GM23338 (cell line): ENCODE data around the gene RAB22A.

ENCODE experiments used
- CREB1 ChIP-seq: fragments of 250-450 bp; sonication (Bioruptor Pico); IDR thresholded peaks from 2 replicates; pipeline ENCODE4 v1.5.0; 2020; ENCODE audit warnings: low read depth, mild to moderate bottlenecking, moderate library complexity
- ETS1 ChIP-seq: IDR thresholded peaks from 2 replicates; pipeline ENCODE4 v1.6.1; 2016; ENCODE audit warnings: antibody characterized with exemption
- EZH2 ChIP-seq: fragments of 200-600 bp; sonication (generic); IDR thresholded peaks from one replicate; pipeline ENCODE4 v1.8.0; 2017; ENCODE audit warnings: antibody characterized with exemption, mild to moderate bottlenecking, low read depth; ENCODE audit not compliant: unreplicated experiment
- EZH2phosphoT487 ChIP-seq: fragments of 200-600 bp; sonication (generic); IDR thresholded peaks from one replicate; pipeline ENCODE4 v1.8.1; 2018; ENCODE audit warnings: antibody characterized with exemption; ENCODE audit not compliant: unreplicated experiment
- JUNB ChIP-seq: IDR thresholded peaks from one replicate; pipeline ENCODE4 v1.6.1; 2016; ENCODE audit warnings: antibody characterized with exemption; ENCODE audit not compliant: unreplicated experiment
- NANOG ChIP-seq: IDR thresholded peaks from 2 replicates; pipeline ENCODE4 v1.6.1; 2016; ENCODE audit warnings: antibody characterized with exemption, borderline replicate concordance
- POLR2AphosphoS5 ChIP-seq: IDR thresholded peaks from 2 replicates; pipeline ENCODE4 v1.6.1; 2016; ENCODE audit warnings: antibody characterized with exemption, low read depth
- REST ChIP-seq: IDR thresholded peaks from one replicate; pipeline ENCODE4 v1.6.1; 2018; ENCODE audit warnings: antibody characterized with exemption; ENCODE audit not compliant: unreplicated experiment
- STAT1 ChIP-seq: IDR thresholded peaks from one replicate; pipeline ENCODE4 v1.6.1; 2016; ENCODE audit warnings: antibody characterized with exemption; ENCODE audit not compliant: unreplicated experiment
- ZNF331 ChIP-seq: fragments of 250-450 bp; sonication (Bioruptor Pico); IDR thresholded peaks from 2 replicates; pipeline ENCODE4 v1.5.0; 2020; ENCODE audit warnings: low read depth, mild to moderate bottlenecking, moderate library complexity
- TF ChIP-seq, protein P1 (sequence below), 2 experiments: fragments of 200-600 bp in 1 of 2; sonication (generic) in 1 of 2; conservative IDR thresholded peaks; 2 replicates each; pipeline versions ENCODE4 v1.5.1 to v1.6.1; 2016 to 2017; ENCODE audit warnings: antibody characterized with exemption in 2 of 2, low read depth in 2 of 2, mild to moderate bottlenecking in 2 of 2, moderate library complexity in 1 of 2

GRCh38 chr20:58293453-58293852 lies 16.1 kb upstream of the RAB22A start:
- TF ChIP-seq REST (no peak), CREB1 (no peak), EZH2 (no peak), POLR2AphosphoS5 (no peak), ETS1 (no peak), NANOG (no peak), JUNB (no peak), EZH2phosphoT487 (no peak), ZNF331 (no peak), STAT1 (no peak)
- TF ChIP-seq, protein P1, sequence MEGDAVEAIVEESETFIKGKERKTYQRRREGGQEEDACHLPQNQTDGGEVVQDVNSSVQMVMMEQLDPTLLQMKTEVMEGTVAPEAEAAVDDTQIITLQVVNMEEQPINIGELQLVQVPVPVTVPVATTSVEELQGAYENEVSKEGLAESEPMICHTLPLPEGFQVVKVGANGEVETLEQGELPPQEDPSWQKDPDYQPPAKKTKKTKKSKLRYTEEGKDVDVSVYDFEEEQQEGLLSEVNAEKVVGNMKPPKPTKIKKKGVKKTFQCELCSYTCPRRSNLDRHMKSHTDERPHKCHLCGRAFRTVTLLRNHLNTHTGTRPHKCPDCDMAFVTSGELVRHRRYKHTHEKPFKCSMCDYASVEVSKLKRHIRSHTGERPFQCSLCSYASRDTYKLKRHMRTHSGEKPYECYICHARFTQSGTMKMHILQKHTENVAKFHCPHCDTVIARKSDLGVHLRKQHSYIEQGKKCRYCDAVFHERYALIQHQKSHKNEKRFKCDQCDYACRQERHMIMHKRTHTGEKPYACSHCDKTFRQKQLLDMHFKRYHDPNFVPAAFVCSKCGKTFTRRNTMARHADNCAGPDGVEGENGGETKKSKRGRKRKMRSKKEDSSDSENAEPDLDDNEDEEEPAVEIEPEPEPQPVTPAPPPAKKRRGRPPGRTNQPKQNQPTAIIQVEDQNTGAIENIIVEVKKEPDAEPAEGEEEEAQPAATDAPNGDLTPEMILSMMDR (conservative IDR thresholded peaks at IDR 0.05; ENCODE audit: low read depth in 2 of 2): no peak
